ENCODE results near the gene MVD.

- TF ChIP-seq, protein P1, sequence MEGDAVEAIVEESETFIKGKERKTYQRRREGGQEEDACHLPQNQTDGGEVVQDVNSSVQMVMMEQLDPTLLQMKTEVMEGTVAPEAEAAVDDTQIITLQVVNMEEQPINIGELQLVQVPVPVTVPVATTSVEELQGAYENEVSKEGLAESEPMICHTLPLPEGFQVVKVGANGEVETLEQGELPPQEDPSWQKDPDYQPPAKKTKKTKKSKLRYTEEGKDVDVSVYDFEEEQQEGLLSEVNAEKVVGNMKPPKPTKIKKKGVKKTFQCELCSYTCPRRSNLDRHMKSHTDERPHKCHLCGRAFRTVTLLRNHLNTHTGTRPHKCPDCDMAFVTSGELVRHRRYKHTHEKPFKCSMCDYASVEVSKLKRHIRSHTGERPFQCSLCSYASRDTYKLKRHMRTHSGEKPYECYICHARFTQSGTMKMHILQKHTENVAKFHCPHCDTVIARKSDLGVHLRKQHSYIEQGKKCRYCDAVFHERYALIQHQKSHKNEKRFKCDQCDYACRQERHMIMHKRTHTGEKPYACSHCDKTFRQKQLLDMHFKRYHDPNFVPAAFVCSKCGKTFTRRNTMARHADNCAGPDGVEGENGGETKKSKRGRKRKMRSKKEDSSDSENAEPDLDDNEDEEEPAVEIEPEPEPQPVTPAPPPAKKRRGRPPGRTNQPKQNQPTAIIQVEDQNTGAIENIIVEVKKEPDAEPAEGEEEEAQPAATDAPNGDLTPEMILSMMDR (IDR thresholded peaks at IDR 0.05), result no peak
- TF ChIP-seq POLR2A (IDR thresholded peaks at IDR 0.05) (no peak), POLR2AphosphoS5 (IDR thresholded peaks at IDR 0.05) (no peak)
Measured at GRCh38 chr16:88618956-88619667, 43.8 kb downstream of the MVD start.
